Measurements from ENCODE around the gene BPIFA2.
A peak's percentile ranks its signal among the peaks of the same experiment; 100 is the strongest.
"Not testable (repeated sequence)": the region's sequence is repeated elsewhere in the genome, so short reads cannot be mapped to it uniquely, and the experiment has no call there.

The BPIFA2 gene

DNA sequence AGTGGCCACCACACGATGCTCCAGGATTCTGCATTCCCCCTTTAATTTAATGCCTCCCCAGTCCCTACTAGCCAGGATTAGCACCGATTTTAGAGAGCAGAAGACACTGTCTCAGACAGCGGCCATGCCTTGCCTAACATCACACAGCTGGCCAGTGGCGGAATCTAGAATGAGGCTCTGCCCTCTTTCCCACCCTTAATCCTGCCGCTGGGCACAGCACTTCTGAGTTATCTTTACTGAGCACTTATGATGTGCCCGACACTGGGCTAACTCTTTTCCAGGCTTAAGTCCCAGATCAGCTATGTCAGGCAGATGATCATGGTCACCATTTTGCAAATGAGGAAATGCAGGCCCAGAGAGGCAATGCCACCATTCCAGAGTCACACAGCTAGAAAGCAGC is 5.6 kb upstream of the BPIFA2 start:
- DNase-seq, result no peak

DNA sequence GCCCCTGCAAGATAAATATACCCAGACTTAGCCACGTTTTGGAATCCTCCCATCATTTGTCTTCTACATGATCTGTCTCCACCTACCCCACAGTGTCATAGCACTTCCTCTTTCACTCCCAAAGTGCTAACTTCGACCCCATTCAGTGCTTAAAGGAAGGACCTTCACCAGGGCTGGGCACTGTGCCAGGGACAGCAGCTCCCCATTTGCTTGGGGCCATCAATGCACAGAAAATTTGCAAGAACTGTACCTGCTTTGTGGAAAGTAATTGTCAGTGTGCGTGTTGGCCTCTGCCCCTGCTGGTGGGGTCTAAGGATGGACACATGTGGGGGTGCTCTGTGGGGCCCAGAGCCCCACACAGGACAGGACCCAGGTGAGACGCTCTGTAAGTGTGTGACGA is 5.2 kb upstream of the BPIFA2 start:
- peak; percentile 31 to 40 for DNase-seq

DNA sequence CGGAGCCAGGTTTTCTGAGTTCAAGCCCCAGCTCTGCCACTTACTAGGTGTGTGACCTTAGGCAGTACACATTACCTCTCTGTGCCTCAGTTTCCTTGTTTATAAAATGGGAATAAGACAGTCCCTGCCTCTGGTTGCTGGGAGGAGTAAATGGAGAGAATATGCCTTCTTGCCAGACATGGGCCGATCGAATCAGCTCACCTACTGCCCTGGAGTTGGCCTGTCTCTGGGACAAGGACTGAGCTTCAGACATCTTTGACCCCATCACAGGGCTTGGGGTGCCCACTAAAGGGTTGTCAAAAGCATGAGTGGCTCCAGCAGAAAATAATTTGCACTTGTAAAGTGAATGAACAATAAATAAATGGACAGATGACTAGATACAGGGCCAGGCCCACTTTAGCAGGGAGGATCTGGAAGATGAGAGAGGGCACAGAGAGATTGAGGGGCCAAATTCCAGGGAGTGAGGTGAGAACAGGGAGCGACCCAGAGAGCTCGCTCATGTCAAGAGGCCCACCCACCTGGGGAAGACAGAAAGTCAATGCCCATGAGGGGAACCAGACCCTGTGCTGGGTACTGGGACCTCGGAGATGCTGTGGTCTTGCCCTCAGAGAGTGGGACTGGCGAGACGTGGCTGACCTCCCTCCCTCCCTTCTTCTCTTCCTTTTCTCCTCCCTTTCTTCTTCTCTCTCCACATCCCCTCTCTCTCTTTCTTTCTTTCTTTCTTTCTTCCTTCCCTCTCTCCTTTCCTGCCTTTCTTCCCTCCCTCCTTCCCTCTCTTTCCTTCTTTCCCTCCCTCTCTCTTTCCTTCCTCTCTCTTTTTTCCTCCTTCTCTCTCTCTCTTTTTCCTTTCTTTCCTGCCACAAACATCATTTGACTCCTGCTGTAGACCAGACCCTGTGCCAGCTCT is 3.9 kb upstream of the BPIFA2 start:
- no peak for DNase-seq

DNA sequence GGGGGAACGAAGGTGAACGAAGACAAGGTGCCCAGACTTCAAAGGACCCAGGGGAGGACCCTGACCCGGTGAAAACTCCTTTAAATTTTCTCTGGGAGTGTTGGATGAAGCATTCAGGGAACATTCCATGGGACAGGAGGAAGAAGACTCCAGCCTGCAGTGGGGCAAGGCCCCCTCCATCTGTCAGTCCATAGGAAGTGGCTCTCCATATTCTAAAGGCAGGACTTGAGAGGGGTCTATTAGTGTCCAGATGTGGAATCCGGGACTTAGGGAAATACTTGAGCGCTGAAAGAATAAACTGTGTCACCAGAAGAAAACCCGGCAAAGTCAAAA is 3.2 kb upstream of the BPIFA2 start:
- DNase-seq, result no peak

DNA sequence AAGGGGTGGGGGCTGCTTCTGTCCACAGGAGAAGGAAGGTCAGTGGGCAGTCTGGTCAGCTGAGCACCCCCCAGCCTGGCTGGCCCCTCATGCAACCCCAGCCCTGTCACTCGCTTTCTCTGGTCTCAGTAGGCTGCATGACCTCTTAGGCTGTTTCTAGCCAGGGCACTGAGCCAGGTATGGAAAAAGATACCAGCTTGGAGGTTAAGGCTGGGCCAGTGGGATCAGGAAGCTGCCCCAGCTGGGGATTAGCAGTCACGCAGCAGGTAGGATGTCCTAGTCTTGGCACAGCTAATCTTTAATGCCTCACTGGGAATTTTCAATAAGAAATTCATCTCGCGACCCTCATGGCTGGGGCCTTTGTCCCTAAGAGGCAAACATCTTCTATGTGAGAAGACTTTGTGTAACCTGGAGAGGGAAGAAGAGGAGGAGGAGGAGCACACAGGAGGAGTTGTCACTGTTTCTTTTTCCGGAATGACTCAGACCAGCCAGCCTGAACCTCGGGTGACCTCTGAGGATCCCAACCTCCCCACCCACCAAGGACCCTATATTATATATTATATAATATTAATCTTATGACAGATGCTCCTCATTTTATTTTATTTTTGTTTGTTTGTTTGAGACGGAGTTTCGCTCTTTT is 2.4 kb upstream of the BPIFA2 start:
- no peak for DNase-seq

DNA sequence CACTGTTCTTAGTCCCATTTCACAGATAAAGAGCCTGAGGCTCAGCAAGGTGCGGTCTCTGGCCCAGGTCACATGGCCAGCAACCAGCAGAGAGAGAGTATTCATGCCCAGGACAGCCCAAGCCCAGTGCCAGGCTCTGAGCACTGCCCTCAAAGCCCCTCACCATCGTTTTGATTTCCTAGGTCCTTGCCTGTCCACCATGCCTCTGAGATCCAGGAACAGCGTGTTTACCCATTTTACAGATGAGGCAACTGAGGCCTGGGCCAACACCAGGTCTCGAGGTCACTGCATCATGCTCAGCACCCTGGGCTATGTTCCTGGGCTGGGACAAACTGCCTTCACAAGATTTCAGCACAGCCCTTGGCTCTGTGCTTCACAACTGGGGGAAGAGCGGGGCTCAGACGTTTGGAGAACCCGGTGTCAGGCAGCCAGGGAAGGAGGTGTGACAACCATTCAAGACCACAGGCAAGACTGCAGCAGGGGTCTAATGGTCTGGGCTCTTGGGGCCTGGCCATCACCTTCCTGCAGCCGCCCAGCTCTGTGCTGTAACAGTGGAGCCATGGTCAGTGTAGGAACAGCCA is 1.3 kb upstream of the BPIFA2 start:
- DNase-seq, result no peak

DNA sequence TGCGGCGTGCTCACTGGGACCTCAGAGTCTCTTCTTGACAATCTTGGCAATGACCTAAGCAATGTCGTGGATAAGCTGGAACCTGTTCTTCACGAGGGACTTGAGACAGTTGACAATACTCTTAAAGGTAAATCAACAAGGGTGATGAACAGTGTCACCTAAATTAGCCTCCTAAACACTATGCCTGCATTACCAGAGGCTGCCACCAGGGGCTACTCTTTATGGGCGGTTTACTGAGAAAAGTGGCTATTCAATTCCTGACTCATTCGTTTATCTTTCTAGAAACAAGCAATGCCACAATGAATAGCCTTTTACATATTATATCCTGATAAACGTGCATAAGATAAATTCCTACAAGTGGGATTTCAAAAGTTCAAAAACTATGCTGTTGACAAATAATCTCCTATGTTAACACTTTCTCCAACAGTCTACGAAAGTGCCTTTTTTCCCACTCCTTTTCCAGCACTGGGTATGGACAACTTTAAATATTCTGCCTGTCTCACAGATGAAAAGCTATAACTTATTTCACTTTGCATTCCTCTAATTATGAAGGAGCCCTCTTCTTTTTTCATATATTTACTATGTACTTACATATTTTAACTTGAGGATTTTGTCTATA is 1.3 kb downstream of the BPIFA2 start:
- DNase-seq, result peak; percentile 13 to 23

DNA sequence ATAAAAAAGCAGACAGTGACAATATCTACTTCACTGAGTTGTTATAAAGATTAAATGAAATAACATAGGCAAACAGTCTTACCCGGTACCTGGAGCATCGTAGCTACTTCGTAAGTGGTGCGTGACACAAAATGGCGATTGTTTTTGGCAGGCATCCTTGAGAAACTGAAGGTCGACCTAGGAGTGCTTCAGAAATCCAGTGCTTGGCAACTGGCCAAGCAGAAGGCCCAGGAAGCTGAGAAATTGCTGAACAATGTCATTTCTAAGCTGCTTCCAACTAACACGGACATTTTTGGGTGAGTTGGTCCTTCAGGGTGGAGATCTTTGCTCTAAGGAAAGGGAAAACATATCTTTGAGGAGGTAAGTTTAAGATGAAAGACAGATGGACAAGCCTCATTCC is 4.8 kb downstream of the BPIFA2 start:
- no peak for DNase-seq

DNA sequence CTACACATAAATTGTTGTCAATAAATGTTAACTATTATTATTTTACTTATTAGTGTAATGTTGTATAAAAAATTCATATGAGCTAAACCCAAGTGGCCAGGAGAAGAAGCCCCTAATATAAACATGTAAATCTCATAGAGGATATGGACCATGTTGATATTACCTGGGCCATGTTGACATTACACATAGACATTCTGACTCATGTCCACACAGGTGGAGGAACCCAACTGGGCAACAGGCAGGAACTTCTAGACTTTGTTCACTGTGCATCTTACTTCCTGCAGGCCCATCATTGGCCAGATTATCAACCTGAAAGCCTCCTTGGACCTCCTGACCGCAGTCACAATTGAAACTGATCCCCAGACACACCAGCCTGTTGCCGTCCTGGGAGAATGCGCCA is 7.2 kb downstream of the BPIFA2 start:
- DNase-seq, result no peak

DNA sequence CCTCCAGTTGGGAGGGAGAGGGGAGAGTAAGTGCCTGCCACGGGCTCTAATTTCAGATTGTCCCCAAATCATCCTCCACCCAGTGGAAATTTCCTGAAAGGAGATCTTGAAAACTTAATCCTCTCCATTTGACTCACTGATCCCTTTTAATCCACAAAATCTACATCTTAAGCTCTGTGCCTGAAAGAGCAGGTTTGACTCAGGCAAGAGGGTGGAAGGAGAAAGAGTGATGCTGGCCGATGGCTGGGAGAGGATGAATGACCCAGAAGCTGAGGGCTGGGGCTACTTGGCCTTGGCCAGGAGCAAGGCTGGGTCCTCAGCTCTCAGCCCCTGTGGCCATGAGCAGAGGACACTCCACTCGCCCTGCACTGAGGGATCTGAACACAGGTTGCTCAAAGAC is 8.1 kb downstream of the BPIFA2 start:
- DNase-seq, result no peak

DNA sequence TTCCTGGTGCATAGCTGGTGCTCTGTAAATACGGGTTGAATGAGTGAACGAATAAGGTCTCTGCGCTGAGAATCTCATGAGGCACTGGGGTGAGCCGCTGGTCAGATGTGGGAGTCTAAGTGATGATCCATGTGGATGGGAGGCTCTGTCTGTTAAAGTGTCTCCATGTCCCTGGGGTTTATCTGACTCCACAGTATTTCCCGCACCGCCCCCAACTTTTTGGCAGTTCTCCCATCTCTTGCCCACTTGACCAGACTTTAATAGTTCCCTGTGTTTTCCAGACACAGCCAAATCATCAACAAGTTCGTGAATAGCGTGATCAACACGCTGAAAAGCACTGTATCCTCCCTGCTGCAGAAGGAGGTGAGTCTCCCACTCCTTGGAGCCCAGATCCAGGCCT is 9.9 kb downstream of the BPIFA2 start:
- no peak for DNase-seq

DNA sequence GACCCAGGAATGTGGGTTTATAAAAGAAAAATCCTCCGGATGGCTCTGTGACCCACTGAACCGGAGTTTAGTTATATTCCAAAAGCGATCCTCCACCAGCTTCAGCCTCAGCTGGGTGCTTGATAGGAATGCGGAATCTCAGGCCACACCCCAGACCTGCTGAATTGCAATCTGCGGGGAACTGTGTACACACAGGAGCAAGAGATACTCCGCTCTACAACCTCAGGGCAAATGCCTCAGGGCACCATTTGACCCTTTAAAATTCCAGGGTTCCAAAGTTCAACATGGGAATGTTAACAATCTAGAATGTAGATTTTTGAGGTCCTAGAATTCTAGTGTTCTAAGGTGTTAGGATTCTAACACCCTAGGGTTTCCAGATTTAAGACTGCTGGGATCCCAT is 10.8 kb downstream of the BPIFA2 start:
- no peak for DNase-seq

DNA sequence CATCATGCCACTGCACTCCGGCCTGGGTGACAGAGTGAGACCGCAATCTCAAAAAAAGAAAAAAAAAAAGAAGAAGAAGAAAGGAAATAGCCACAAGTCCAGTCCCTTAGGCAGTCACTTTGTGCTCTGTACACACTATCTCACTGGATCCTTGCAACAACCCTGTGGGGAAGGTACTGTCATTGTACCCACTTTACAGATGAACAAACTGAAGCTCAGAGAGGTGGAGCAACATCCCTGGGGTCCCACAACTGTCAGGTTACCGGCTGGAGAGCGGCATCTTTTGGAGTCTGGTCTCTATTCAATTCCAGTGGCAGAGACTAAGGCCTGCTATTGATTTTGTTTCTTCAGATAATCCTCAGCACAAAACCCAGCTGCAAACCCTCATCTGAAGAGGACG is 12.2 kb downstream of the BPIFA2 start:
- no peak for DNase-seq

DNA sequence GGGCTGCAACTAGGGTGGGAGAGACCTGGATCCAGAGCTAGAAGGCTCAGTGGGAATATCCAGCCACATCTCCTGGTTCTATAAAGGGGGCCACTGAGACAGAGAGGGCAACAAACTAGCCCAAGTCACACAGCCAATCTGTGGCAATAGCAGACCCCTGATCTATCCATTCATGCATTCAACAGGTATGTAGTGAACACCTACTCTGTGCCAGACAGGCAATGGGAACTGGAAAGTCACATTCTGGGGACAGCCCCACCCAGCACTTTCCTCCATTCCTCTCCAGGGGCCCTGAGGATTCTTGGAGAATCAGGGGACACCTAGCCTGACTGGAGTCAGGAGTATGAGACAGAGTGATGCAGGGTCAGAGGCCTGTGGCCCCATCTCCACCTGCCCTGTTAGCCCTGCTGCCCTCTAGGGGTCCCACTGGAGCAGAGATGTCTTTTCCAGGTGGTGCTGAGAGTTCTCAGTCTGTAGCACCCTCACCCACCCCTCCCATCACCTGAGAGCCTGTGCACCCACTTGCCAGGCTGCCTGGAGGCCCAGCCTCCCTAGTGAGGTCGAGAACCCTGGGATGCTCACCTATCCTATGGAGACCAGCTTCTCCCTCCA is 13.6 kb downstream of the BPIFA2 start:
- DNase-seq, result no peak

DNA sequence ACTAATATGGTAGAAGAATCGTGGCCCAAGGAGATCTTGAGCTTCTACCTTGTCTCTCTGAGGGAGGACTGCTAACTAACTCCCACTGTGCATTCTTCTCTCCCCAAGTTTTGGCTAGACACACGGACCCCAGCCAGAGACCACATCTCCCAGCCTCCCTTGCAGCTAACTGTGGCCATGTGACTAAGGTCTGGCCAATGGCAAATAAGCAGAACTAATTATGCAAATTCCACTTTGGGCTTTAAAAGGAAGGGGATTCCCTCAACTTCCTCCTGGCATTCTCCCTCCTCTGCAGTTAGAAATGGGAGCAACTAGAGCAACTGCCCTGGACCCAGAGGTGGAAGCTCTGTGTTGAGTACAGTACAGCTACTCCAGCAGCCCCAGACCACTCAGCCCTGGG is 15.4 kb downstream of the BPIFA2 start:
- DNase-seq, result no peak

DNA sequence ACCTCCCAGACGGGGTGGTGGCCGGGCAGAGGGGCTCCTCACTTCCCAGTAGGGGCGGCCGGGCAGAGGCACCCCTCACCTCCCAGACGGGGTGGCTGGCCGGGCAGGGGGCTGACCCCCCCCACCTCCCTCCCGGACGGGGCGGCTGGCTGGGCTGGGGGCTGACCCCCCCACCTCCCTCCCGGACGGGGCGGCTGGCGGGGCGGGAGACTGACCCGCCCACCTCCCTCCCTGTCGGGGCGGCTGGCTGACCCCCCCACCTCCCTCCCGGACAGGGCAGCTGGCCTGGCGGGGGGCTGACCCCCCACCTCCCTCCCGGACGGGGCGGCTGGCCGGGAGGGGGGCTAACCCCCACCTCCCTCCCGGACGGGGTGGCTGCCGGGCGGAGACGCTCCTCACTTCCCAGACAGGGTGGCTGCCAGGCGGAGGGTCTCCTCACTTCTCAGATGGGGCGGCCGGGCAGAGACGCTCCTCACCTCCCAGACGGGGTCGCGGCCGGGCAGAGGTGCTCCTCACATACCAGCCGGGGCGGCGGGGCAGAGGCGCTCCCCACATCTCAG is 17.2 kb downstream of the BPIFA2 start:
- not testable (repeated sequence) for DNase-seq

DNA sequence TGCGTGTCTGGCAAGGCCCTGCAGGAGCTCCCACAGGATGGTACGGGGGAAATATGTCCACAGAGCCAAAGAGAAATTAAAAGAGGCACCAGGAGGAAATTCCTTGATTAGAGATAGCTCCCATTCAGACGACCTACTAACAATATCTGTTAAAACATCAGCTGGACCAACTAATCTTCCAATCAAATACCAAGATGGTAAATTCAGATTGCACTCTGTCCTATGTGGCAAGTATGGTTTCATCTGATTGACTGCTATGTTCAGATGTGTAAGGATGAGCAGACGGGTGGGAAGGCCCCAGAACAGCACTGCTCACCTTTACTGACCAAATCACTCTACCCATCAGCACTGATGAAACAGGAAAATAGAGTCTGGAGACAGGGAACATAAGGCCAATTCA is 19.5 kb downstream of the BPIFA2 start:
- no peak for DNase-seq

DNA sequence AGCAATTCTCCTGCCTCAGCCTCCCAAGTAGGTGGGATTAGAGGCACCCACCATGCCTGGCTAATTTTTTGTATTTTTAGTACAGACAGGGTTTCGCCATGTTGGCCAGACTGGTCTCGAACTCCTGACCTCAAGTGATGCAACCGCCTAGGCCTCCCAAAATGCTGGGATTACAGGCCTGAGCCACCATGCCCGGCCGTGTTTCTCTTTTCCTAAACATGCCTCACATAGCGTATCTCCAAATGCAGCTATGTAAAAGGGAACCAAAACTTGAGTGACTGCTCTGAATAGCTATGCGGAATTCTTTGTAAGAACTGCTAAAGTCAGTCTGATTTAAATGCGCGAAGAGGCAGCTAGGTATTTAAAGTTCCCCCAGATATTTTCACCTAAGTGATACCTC is 20.5 kb downstream of the BPIFA2 start:
- DNase-seq, result no peak

DNA sequence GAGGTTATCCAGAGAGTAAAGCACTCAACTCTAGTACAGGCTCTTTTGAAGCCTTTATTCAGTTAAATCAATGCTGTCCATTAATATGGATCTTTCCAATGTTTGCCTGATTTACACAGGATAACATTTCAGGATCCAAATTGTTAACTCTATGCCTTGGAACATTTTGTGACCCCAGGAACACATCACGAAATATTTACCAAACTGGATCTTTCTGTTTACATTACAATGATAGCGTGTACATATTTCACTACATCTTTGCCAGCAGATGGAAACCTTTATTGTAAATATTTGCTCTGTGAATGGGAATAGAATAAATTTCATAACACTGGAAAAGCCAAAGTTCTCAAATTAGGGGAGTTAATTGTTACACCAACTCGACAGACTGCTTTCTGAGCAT is 23.5 kb downstream of the BPIFA2 start:
- no peak for DNase-seq

DNA sequence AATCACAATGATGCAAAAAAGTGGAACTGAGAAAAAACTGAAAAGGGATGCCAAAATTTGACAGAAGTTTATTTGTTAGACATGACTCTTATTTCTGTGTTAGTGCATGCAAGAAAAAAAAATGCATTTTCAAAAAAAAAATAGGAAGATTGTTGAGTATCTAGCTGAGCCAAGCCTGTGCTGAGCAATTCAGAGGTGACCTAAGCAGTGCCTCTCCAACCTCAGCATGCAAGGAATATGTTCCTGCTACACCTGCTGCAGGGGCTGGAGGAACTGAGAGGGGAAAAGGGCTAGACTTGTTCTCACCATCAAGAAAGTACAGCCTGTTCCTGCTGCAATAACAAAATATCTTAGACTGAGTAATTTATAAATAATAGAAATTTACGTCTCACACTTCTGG is 24.0 kb downstream of the BPIFA2 start:
- no peak for DNase-seq

DNA sequence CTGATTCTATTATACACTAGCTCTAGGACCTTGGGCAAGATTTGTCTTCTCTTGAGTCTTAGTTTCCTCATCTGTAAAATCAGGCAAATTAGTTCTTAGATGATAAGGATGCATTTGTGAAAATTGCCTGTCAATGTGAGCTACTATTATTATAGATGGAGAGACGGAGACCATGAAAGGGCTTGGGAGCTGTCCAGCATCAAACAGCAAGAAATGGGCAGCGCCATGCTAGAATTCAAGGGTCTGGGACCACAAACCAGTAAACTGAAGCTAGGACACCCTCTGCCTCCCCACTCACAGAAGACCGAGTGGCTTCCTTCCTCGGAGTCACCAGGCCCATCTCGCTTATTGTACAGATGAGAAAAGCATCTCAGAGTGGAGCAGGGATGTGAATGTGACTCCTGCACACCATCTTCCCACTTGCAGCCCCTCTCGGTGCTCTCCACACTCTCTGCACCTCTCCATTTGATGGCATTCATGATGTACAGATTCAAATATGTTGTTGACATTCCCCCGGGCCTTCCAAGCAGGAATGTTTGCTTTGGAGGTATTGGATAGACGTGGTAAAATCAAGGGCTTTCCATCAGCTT is 25.0 kb downstream of the BPIFA2 start:
- no peak for DNase-seq

DNA sequence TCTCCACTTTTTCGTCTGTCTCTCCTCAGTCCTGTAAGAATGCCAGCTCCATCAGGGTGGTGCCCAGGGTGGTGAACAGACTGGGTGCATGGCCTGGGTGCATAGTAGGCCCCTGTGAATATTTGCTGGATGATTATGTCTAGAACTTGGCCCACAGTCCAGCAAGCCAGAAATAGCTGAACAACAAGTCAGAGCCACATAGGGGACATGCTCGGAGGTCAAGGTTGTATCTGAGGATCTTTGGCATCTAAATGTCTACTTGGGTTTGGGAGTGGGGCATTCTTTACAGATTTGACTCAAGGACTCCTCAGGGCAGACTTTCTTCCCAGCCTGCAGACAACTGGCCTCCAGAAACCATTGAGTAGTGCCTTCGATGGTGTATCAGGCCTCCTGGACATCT is 31.1 kb downstream of the BPIFA2 start:
- DNase-seq, result no peak

DNA sequence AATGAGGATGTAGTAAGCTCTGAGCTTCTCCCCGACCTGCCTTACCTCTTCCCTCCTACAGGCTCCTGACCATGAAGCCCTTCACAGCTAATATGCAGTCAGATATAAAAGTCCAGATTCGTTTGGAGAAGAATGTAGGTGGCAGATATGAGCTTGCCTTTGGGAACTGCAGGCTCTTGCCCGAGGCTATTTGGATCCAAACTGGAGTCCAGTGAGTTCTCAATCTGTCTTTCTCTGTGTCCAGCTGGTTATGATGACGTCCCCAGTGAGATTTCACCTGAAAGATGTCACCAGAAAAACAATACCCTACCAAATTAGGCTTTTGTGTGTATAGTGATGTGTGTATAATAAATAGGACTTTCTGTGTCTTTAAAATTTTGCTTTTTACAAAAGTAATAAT is 34.5 kb downstream of the BPIFA2 start:
- DNase-seq, result no peak

Measured in Kasumi-1 (cell line).